NCI-H69 (cell line): ENCODE measurements around the gene TRIM67.

ENCODE experiments used
- DNase-seq: peaks from one replicate; lab custom pipeline; 2025; lab: John Stamatoyannopoulos, UW

The TRIM67 gene

GRCh38 chr1:231183639-231184590 lies 22.1 kb downstream of the TRIM67 start:
- DNase-seq, result no peak

DNA sequence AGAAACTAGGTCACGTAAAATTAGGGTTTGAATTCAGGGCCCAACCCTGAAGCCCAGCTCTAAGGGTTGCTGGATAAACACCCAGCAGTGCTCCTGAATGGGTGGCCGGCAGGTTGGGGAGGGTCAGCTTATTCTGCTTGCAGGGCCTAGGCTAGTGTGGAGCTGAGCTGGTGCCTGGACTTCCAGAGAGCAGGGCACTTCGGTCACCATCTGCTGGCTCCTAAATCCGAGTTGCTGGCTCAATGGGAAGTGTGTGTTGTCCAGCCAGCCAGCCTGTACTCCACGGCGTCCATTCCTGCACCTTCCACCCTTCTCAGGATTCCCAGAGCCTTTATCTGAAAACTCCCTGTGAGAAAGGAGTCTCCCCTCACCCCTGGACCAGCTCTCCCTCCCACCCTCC lies 23.0 kb downstream of the TRIM67 start:
- DNase-seq, result no peak

- DNase-seq, result no peak
Measured at GRCh38 chr1:231185391-231185790, 23.5 kb downstream of the TRIM67 start.

DNA sequence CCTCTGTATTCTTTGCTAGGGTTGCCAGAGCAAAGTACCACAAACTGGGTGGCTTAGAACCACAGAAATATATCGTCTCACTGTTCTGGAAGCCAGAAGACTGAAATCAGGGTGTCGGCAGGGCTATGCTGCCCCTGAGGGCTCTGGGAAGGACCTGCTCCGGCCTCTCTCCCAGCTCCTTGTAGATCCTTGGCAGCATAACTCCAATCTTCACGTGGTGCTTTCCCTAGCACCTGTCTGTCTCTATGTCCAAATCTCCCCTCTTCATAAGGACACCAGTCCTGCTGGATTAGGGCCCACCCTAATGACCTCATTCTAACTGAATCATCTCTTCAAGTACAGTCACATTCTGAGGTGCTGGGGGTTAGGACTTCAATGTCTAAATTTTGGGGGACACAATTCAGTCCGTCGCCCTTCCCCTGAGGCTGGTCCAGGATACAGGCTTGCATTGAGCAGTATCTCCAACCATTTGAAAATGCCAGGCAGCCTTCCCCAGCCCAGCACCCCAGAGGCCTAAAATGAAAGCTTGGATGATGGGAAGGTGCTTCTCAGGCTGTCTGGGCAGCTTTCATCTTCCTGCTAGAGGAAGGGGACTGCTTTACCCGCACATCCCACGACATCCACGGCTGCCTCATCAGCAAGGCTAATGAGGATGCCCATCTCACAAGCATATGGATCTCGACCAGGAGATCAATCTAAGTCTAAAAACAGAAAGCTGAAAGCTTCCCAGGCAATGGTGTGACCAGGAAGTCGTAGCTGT lies 24.7 kb downstream of the TRIM67 start:
- DNase-seq, result no peak

GRCh38 chr1:231187571-231187970 lies 25.7 kb downstream of the TRIM67 start:
- no peak for DNase-seq

GRCh38 chr1:231188072-231188471 lies 26.2 kb downstream of the TRIM67 start:
- no peak for DNase-seq

- no peak for DNase-seq
Measured at GRCh38 chr1:231188768-231189167, 26.9 kb downstream of the TRIM67 start.

- DNase-seq, result no peak
Measured at GRCh38 chr1:231189683-231190270, 27.9 kb downstream of the TRIM67 start.

DNA sequence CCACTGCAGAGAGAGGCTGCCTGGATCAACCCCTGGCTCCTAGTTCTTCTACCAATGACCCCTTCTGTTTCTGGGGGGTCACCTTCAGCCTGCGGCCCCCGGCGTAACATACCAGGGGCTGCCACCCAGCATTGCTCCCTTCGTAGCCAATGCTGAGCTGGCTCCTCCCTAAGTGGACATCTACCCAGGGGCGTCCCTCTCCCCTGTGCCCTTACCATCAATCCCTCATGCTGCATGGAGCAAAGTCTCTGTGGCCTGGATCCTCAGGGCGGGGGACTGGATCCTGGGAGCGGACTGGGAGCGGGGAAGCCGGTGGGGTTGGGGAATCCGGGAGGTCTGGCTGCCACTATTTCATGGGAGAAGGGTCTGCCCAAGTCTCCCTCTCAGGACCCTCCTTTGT lies 28.6 kb downstream of the TRIM67 start:
- no peak for DNase-seq

DNA sequence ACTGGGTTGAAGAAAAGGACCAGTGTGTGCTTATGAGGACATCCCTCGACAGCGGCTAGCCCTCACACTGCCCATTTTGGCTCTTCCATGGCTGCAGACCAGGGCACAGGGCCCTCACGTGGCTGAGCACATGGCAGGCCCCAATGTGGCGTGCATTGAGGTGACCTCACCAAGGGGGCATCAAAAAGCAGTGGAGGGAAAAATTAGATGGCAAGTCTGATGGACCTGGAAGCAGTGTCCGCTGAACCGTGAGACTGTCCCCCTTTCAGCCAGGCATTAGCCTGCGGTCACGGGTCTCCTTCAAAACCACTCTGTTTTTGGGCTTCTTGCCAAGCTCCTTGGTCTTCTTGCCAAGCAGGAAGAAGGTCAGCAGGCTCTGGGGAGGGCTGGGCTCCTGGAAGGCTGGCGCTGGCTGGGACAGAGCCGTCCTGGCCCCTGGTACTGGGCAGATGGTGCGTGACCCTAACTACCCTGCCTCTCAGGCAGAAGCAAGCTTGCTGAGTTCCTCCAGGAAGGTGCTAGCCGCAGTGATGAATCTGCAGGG lies 30.8 kb downstream of the TRIM67 start:
- peak; percentile 78 for DNase-seq

DNA sequence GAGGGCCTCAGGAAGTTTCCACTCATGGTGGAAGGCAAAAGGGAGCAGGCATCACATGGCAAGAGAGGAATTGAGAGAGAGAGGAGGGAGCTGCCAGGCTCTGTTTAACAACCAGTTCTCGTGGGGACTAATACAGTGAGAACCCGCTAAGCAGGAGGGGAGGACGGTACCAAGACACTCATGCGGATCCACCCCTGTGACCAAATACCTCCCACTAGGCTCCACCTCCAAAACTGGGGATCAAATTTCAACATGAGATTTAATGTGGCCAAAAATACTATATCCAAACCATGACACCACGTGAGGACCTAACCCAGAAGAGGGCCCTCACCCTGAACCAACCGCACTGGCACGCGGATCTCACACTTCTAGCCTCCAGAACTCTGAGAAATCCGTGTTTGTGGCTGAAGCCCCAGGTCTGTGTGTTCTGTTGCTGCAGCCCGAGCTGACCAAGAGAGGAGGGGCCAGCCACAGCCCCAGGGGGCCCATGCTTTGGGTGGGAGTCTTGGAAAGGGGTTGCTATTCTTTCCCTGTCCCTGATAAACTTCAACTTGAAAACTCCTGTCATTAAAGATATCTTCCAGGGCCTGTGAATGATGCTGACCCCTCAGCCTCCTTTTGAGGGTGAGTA lies 32.0 kb downstream of the TRIM67 start:
- DNase-seq, result peak; percentile 7

- no peak for DNase-seq
Measured at GRCh38 chr1:231194476-231194842, 32.6 kb downstream of the TRIM67 start.

- no peak for DNase-seq
Measured at GRCh38 chr1:231194843-231195516, 33.1 kb downstream of the TRIM67 start.

DNA sequence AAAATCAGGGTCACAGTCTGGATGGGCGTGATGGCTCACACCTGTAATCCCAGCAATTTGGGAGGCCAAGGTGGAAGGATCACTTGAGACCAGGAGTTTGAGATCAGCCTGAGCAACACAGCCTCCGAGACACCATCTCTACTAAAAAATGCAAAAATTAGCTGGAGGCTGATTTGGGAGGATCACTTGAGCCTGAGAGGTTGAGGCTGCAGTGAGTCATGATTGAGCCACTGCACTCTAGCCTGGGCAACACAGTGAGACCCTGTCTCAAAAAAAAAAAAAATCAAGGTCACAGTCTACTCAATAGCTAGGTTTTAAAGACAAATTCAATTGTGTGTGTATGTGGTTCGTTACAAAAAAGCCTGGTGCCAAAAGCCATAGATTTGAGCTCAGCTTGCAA lies 34.4 kb downstream of the TRIM67 start:
- no peak for DNase-seq

DNA sequence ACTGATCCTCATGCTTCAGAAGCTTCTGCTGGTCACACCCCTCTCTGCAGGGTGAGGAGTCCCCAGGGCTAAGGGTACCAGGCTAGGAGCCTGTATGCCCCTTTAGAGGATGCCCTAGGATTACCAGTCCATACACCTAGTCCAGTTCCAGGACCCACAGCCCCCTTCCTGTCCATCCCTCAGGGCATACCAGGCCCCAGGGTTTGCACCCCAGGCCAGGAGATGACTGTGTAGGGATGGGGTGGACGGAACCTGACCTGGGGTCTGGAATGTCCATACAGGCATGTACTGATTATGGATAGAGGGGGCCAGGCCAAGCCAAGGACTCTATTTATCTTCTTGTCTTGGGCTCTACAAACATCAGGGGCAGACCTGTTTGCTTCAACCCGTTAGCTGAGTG lies 34.9 kb downstream of the TRIM67 start:
- no peak for DNase-seq

GRCh38 chr1:231199868-231200267 lies 38.0 kb downstream of the TRIM67 start:
- DNase-seq, result no peak

DNA sequence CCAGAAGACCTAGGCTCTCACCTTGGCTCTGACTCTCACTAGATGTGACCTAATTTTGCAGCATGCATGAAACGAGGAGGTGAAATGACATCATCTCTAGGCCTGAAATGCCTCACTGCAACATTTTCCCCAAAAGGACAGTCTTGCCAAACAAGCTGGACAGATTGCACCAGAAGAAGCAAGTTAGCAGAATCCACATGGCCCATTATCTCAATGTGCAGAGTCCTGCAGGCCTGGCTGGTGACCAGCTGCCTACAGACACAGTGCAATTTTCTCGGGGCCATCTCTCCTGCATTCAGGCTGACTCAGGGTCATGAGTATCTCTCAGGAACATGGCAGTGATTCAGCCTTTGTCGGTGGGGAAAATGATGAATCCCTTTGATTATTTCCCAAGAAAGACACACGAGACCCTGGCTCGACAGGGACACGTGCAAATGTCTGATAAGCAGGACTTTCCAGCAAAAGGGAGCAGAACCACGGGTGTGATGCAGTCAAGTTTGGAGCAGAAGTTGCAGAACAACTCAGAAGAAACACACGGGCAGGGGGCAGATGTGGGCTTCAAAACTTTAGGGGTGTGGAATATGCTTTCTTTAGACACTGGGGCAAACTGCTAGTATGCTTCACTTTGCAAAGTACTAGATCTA lies 38.7 kb downstream of the TRIM67 start:
- DNase-seq, result no peak

DNA sequence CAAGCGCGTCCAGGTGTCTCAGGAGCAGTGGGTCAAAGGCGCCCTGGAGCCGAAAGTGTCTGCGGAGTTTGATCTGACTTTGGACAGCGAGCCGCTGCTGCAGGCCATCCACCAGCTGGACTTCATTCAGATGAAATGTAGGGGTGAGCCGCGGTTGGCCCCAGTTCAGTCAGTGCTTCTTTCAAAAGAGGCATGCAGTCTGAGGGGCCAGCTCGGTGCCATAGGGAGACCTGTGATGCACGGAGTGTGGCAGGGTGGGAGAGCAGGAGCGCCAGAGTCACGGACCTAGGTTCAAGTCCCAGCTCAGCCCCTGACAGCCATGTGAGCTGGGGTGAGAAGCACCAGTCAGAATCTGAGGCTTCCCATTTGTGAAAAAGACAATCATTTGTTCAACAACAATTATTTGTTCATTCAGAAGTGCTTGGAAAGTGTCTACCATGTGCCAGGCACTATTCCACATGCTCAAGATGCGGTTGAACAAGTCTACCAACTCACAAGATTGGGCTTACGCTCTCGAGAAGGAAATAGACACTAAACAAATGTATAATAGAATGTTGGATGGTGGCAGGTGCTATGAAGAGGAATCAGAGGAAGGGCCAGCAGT lies 39.6 kb downstream of the TRIM67 start:
- DNase-seq, result no peak

GRCh38 chr1:231201979-231202633 lies 40.2 kb downstream of the TRIM67 start:
- DNase-seq, result no peak
